GM10266 (cell line): Measurements from ENCODE around the gene ZNF385A.

Source experiments
- DNase-seq: peaks from one replicate; pipeline ENCODE4 v3.0.0; 2012; ENCODE audit errors: extremely low spot score
- TF ChIP-seq, protein P1 (sequence below): IDR thresholded peaks from 2 replicates; pipeline ENCODE4 v1.5.1; 2012; ENCODE audit warnings: mild to moderate bottlenecking, low read depth; ENCODE audit not compliant: control insufficient read depth, insufficient read depth; ENCODE audit errors: missing control alignments

Gene ZNF385A

DNA sequence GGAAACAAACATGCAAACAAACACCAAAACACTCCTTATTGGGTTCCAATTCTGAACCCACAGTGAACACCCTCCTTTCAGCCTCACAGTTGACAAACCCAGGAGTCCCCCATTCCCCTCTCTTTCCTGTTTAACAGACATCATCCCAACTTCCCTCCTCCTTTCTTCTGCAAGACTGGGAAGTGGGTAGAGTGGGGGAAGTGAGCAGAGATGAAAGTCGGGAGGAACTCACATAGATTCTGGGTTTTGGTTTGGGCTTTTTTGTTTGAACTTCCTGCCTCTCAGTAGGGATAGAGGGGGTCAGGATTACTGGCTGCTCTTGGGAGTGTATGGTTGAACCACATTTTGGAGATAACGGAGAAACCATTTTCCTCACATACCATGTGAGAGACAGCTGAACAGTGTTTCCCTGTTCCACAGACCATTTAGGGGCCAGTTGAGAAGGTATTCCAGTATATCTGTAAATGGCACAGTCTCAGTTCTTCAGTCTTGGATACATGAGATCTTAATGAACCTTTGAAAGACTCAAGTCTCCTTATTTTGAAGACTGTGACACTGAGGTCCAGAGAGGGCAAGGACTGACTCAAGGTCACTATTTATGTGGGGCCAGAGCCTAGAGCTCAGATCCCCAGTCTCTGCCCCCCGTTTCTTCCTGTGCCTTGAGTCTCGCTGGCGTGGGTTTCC is 16.4 kb downstream of the ZNF385A start:
- DNase-seq: no peak
- TF ChIP-seq, protein P1, sequence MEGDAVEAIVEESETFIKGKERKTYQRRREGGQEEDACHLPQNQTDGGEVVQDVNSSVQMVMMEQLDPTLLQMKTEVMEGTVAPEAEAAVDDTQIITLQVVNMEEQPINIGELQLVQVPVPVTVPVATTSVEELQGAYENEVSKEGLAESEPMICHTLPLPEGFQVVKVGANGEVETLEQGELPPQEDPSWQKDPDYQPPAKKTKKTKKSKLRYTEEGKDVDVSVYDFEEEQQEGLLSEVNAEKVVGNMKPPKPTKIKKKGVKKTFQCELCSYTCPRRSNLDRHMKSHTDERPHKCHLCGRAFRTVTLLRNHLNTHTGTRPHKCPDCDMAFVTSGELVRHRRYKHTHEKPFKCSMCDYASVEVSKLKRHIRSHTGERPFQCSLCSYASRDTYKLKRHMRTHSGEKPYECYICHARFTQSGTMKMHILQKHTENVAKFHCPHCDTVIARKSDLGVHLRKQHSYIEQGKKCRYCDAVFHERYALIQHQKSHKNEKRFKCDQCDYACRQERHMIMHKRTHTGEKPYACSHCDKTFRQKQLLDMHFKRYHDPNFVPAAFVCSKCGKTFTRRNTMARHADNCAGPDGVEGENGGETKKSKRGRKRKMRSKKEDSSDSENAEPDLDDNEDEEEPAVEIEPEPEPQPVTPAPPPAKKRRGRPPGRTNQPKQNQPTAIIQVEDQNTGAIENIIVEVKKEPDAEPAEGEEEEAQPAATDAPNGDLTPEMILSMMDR: no peak

DNA sequence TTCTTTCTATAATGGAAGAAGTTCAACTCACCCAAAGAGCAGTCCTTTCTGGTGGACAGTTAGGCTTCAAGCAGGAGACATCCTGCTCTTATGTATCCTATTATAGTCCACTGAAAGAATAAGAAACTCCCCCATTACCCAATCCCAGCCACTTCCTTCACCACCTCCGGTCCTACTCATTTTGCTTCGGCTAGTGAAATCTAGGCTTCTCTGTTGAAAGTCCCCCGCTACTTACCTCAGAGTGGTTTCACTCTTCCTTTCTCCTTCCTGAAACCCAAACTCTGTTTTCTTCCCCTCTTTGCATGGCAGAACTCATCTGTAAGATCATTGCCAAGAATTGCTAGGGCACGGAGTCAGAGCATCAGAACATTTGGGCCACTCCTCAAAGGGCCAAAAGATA is 20.1 kb downstream of the ZNF385A start, which contains the start of gene GPR84:
Gene GPR84 (minus strand): TSS at position 74 of the 400 bp plus-strand sequence. CDS start 635 bp downstream, outside the sequence.
- no peak for DNase-seq
- TF ChIP-seq, protein P1: no peak

DNA sequence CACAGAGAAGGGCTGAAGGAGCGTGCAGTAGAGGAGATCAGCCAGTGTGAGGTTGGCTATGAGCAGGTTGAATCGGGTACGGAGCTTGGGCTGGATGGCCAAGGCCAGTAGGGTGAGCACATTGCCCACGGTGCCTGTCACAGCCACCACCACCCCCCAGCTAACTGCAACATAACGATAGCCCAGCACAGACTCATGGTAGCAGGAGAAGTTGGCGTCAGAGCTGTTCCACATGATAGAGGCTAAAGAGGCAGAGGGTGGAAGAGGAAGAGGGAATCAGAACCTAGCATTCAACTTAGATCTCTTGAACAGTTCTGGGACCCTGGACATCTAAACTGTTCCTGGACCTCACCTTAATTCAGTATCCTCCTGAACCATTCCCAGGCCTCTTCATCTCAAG is 20.9 kb downstream of the ZNF385A start:
- TF ChIP-seq, protein P1: no peak
- DNase-seq: no peak

DNA sequence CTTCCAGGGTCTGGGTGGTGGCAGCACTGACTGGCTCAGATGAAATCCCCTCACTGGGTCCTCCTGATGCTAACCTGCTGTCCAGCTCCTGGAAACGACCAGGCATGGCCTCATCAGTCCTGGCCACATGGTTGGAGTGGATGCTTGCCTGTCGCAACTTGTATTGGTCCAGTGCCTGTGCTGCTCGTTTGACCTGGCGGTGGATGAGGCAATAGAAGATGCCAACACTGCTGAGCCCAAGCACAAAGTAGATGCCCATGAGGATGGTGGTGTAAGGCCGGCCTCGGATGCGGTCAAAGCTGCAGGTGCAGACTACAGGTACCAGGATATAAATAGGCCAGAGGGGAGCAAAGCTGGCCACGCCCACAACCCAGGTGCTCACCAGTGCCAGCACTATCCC is 21.5 kb downstream of the ZNF385A start:
- TF ChIP-seq, protein P1: no peak
- DNase-seq: no peak

DNA sequence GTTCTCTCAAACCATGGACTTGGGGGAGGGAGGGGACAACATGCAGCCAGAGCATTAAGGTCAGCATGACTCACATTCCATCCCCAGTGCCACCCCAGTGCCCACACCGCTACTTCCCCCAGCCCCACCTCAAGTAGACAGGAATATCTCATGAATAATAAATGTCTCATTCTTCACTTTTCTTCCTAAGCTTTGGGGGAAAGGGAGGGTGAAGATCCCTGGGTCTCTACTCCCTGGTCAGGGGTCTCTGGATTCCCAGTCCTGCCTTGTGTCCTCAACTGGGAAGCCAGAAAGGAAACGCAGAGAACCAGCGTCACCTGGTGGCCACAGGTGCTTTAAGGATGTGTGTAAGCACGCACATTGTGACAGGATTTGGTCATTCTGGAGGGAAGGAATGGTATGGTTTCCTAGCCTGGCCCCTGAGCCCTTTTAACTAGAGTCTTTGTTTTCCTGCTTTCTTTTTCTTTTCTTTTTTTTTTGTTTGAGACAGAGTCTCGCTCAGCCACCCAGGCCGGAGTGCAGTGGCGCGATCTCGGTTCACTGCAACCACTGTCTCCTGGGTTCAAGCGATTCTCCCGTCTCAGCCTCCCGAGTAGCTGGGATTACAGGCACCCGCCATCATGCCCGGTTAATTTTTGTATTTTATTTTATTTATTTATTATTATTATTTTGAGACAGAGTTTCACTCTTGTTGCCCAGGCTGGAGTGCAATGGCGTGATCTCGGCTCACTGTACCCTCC is 23.6 kb downstream of the ZNF385A start:
- TF ChIP-seq, protein P1: peak; percentile 89
- no peak for DNase-seq

DNA sequence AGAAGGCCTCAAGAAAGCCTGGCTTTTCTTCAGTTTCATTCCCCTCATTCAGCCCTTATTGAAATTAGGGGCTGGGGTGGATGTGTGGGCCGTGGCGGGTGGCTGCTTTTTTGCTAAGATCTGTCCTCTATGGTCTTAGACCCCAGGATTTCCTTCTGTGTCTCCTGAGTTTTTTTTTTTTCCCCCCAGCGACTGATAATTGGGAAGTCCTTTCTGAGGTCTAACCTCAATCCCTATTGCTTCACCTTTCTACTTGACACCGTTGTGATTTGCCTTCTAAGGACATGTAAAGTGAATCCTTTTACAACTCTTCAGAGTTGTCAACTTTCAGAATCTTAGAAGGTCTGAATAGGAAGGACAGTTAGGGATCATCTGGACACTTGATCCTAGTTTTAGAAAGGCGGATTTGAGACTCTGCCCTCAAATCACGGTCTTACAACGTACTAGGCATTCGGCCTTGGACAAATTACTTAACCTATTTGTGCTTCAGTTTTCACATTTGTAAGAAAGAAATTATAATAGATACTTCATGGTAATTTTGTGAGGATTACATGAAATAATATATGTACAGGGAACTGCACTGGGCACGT is 24.7 kb downstream of the ZNF385A start:
- DNase-seq: no peak
- TF ChIP-seq, protein P1: no peak
